Measurements from ENCODE around the gene MED13L. TPM values are rescaled to one million over a fixed set of nuclear protein-coding genes. Genes with fewer than 3 reads are reported as not detected.

The MED13L gene
- total RNA-seq, 1 experiment from 2014 or later, result 80.5 TPM

DNA sequence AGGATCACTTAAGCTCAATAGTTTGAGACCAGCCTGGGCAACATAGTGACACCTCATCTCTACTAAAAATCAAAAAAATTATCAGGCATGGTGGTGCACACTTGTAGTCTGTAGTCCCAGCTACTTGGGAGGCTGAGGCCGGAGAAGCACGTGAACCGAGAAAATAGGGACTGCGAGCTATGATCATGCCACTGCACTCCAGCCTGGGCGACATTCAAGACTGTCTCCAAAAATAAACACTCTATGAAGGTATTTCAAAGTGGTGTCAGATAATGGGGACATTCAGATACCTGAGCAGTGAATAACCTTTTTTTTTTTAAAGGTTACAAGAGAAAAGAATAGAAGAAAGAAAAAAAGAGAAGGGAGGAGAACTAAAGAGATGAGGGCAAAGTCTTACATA, 98.1 kb downstream of the MED13L start:
- ChIA-PET CTCF (no interaction called here), POLR2A (no interaction called here)
- Mint-ChIP-seq H3K27me3 (ENCODE audit: low read depth) (no peaks in the 10 kb centered on the region), H3K4me3 (no peak overlapping the region), H3K36me3 (no peaks in the 10 kb centered on the region), H3K9me3 (no peaks in the 10 kb centered on the region), H3K4me1 (peaks cover 49% of the 10 kb centered on the region), H3K27ac (no peak overlapping the region)
- ATAC-seq (no peak), DNase-seq (ENCODE audit: low spot score) (no peak)
- TF ChIP-seq ZNF671 (CRISPR knock-in tag; IDR thresholded peaks at IDR 0.05) (no peak), ZNF416 (CRISPR knock-in tag; IDR thresholded peaks at IDR 0.05) (no peak), HMGA2 (CRISPR knock-in tag; IDR thresholded peaks at IDR 0.05) (no peak), TEAD4 (CRISPR knock-in tag; IDR thresholded peaks at IDR 0.05) (no peak)
- TF ChIP-seq, protein P1, sequence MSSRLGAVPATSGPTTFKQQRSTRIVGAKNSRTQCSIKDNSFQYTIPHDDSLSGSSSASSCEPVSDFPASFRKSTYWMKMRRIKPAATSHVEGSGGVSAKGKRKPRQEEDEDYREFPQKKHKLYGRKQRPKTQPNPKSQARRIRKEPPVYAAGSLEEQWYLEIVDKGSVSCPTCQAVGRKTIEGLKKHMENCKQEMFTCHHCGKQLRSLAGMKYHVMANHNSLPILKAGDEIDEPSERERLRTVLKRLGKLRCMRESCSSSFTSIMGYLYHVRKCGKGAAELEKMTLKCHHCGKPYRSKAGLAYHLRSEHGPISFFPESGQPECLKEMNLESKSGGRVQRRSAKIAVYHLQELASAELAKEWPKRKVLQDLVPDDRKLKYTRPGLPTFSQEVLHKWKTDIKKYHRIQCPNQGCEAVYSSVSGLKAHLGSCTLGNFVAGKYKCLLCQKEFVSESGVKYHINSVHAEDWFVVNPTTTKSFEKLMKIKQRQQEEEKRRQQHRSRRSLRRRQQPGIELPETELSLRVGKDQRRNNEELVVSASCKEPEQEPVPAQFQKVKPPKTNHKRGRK (CRISPR knock-in tag; IDR thresholded peaks at IDR 0.05; ENCODE audit: borderline replicate concordance), result no peak
- TF ChIP-seq, protein P2, sequence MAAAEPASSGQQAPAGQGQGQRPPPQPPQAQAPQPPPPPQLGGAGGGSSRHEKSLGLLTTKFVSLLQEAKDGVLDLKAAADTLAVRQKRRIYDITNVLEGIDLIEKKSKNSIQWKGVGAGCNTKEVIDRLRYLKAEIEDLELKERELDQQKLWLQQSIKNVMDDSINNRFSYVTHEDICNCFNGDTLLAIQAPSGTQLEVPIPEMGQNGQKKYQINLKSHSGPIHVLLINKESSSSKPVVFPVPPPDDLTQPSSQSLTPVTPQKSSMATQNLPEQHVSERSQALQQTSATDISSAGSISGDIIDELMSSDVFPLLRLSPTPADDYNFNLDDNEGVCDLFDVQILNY (CRISPR knock-in tag; IDR thresholded peaks at IDR 0.05), result no peak
- TF ChIP-seq, protein P3, sequence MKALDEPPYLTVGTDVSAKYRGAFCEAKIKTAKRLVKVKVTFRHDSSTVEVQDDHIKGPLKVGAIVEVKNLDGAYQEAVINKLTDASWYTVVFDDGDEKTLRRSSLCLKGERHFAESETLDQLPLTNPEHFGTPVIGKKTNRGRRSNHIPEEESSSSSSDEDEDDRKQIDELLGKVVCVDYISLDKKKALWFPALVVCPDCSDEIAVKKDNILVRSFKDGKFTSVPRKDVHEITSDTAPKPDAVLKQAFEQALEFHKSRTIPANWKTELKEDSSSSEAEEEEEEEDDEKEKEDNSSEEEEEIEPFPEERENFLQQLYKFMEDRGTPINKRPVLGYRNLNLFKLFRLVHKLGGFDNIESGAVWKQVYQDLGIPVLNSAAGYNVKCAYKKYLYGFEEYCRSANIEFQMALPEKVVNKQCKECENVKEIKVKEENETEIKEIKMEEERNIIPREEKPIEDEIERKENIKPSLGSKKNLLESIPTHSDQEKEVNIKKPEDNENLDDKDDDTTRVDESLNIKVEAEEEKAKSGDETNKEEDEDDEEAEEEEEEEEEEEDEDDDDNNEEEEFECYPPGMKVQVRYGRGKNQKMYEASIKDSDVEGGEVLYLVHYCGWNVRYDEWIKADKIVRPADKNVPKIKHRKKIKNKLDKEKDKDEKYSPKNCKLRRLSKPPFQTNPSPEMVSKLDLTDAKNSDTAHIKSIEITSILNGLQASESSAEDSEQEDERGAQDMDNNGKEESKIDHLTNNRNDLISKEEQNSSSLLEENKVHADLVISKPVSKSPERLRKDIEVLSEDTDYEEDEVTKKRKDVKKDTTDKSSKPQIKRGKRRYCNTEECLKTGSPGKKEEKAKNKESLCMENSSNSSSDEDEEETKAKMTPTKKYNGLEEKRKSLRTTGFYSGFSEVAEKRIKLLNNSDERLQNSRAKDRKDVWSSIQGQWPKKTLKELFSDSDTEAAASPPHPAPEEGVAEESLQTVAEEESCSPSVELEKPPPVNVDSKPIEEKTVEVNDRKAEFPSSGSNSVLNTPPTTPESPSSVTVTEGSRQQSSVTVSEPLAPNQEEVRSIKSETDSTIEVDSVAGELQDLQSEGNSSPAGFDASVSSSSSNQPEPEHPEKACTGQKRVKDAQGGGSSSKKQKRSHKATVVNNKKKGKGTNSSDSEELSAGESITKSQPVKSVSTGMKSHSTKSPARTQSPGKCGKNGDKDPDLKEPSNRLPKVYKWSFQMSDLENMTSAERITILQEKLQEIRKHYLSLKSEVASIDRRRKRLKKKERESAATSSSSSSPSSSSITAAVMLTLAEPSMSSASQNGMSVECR (CRISPR knock-in tag; IDR thresholded peaks at IDR 0.05; ENCODE audit: borderline replicate concordance), result no peak
- TF ChIP-seq, protein P4, sequence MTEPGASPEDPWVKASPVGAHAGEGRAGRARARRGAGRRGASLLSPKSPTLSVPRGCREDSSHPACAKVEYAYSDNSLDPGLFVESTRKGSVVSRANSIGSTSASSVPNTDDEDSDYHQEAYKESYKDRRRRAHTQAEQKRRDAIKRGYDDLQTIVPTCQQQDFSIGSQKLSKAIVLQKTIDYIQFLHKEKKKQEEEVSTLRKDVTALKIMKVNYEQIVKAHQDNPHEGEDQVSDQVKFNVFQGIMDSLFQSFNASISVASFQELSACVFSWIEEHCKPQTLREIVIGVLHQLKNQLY (CRISPR knock-in tag; IDR thresholded peaks at IDR 0.05), result no peak
- TF ChIP-seq, protein P5, sequence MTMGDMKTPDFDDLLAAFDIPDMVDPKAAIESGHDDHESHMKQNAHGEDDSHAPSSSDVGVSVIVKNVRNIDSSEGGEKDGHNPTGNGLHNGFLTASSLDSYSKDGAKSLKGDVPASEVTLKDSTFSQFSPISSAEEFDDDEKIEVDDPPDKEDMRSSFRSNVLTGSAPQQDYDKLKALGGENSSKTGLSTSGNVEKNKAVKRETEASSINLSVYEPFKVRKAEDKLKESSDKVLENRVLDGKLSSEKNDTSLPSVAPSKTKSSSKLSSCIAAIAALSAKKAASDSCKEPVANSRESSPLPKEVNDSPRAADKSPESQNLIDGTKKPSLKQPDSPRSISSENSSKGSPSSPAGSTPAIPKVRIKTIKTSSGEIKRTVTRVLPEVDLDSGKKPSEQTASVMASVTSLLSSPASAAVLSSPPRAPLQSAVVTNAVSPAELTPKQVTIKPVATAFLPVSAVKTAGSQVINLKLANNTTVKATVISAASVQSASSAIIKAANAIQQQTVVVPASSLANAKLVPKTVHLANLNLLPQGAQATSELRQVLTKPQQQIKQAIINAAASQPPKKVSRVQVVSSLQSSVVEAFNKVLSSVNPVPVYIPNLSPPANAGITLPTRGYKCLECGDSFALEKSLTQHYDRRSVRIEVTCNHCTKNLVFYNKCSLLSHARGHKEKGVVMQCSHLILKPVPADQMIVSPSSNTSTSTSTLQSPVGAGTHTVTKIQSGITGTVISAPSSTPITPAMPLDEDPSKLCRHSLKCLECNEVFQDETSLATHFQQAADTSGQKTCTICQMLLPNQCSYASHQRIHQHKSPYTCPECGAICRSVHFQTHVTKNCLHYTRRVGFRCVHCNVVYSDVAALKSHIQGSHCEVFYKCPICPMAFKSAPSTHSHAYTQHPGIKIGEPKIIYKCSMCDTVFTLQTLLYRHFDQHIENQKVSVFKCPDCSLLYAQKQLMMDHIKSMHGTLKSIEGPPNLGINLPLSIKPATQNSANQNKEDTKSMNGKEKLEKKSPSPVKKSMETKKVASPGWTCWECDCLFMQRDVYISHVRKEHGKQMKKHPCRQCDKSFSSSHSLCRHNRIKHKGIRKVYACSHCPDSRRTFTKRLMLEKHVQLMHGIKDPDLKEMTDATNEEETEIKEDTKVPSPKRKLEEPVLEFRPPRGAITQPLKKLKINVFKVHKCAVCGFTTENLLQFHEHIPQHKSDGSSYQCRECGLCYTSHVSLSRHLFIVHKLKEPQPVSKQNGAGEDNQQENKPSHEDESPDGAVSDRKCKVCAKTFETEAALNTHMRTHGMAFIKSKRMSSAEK (CRISPR knock-in tag; IDR thresholded peaks at IDR 0.05; ENCODE audit: borderline replicate concordance), result no peak

DNA sequence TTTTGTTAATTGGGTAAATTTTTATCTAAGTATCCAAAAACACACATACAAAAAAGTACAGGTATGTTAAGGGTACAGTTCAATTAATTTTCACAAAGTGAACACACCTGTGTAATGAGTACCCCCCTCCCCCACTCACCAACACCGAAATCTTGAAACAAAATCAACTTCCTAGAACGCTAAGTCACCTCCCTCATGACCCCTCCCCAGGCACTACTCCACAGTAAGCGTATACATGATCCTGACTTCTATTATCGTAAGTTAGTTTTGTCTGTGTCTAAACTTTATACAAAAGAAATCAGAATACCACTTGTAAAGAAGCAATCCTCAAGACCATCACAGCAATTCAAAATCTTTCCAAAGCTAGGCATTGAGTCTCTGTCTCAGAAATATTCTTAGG, 100.5 kb downstream of the MED13L start:
- DNase-seq (ENCODE audit: low spot score), result no peak
- no peaks in the 10 kb centered on the region for H3K9me3 Mint-ChIP-seq
- ChIA-PET CTCF (no interaction called here), POLR2A (no interaction called here)
- ATAC-seq, result no peak
- no peak overlapping the region for H3K4me3 Mint-ChIP-seq
- no peaks in the 10 kb centered on the region for H3K27me3 Mint-ChIP-seq (ENCODE audit: low read depth)
- peaks cover 54% of the 10 kb centered on the region for H3K4me1 Mint-ChIP-seq
- H3K36me3 Mint-ChIP-seq, result no peaks in the 10 kb centered on the region
- H3K27ac Mint-ChIP-seq, result no peak overlapping the region
- TF ChIP-seq CREB1 (CRISPR knock-in tag; IDR thresholded peaks at IDR 0.05), result no peak
- TF ChIP-seq FOXK1 (CRISPR knock-in tag; IDR thresholded peaks at IDR 0.05), result no peak
- TF ChIP-seq, protein P6, sequence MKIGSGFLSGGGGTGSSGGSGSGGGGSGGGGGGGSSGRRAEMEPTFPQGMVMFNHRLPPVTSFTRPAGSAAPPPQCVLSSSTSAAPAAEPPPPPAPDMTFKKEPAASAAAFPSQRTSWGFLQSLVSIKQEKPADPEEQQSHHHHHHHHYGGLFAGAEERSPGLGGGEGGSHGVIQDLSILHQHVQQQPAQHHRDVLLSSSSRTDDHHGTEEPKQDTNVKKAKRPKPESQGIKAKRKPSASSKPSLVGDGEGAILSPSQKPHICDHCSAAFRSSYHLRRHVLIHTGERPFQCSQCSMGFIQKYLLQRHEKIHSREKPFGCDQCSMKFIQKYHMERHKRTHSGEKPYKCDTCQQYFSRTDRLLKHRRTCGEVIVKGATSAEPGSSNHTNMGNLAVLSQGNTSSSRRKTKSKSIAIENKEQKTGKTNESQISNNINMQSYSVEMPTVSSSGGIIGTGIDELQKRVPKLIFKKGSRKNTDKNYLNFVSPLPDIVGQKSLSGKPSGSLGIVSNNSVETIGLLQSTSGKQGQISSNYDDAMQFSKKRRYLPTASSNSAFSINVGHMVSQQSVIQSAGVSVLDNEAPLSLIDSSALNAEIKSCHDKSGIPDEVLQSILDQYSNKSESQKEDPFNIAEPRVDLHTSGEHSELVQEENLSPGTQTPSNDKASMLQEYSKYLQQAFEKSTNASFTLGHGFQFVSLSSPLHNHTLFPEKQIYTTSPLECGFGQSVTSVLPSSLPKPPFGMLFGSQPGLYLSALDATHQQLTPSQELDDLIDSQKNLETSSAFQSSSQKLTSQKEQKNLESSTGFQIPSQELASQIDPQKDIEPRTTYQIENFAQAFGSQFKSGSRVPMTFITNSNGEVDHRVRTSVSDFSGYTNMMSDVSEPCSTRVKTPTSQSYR (CRISPR knock-in tag; IDR thresholded peaks at IDR 0.05), result no peak
- no peak for TF ChIP-seq GABPB1 (CRISPR knock-in tag; IDR thresholded peaks at IDR 0.05)
- TF ChIP-seq, protein P4 (CRISPR knock-in tag; IDR thresholded peaks at IDR 0.05), result no peak
- TF ChIP-seq, protein P7, sequence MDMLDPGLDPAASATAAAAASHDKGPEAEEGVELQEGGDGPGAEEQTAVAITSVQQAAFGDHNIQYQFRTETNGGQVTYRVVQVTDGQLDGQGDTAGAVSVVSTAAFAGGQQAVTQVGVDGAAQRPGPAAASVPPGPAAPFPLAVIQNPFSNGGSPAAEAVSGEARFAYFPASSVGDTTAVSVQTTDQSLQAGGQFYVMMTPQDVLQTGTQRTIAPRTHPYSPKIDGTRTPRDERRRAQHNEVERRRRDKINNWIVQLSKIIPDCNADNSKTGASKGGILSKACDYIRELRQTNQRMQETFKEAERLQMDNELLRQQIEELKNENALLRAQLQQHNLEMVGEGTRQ (CRISPR knock-in tag; IDR thresholded peaks at IDR 0.05), result no peak
- TF ChIP-seq, protein P8, sequence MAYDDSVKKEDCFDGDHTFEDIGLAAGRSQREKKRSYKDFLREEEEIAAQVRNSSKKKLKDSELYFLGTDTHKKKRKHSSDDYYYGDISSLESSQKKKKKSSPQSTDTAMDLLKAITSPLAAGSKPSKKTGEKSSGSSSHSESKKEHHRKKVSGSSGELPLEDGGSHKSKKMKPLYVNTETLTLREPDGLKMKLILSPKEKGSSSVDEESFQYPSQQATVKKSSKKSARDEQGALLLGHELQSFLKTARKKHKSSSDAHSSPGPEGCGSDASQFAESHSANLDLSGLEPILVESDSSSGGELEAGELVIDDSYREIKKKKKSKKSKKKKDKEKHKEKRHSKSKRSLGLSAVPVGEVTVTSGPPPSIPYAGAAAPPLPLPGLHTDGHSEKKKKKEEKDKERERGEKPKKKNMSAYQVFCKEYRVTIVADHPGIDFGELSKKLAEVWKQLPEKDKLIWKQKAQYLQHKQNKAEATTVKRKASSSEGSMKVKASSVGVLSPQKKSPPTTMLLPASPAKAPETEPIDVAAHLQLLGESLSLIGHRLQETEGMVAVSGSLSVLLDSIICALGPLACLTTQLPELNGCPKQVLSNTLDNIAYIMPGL (CRISPR knock-in tag; IDR thresholded peaks at IDR 0.05), result no peak

Measured in WTC11 (cell line).